HG03135 (cell line): ENCODE data around the gene NOCT.
"Not testable (repeated sequence)": the region's sequence is repeated elsewhere in the genome, so short reads cannot be mapped to it uniquely, and the experiment has no call there.

ENCODE experiments used
- ATAC-seq: cut with Tn5 transposase; IDR thresholded peaks from one replicate; pipeline ENCODE4 v1.9.1; 2021; ENCODE audit warnings: mild to moderate bottlenecking, moderate library complexity; ENCODE audit not compliant: unreplicated experiment

NOCT gene

GRCh38 chr4:139044291-139044690 lies 28.7 kb downstream of the NOCT start:
- ATAC-seq, result no peak

GRCh38 chr4:139048026-139048425 lies 32.4 kb downstream of the NOCT start:
- no peak for ATAC-seq

- ATAC-seq, result no peak
Observed at GRCh38 chr4:139050446-139050845, 34.9 kb downstream of the NOCT start.

- ATAC-seq, result no peak
Observed at GRCh38 chr4:139053909-139054308, 38.3 kb downstream of the NOCT start.

GRCh38 chr4:139054791-139055505 lies 39.4 kb downstream of the NOCT start:
- no peak for ATAC-seq

GRCh38 chr4:139059026-139059425 lies 43.4 kb downstream of the NOCT start:
- not testable (repeated sequence) for ATAC-seq

- ATAC-seq, result no peak
Observed at GRCh38 chr4:139060591-139060990, 45.0 kb downstream of the NOCT start.

GRCh38 chr4:139076016-139076744 lies 60.6 kb downstream of the NOCT start:
- no peak for ATAC-seq

GRCh38 chr4:139077567-139078355 lies 62.2 kb downstream of the NOCT start:
- no peak for ATAC-seq

- no peak for ATAC-seq
Observed at GRCh38 chr4:139078926-139079325, 63.3 kb downstream of the NOCT start.

GRCh38 chr4:139082750-139083606 lies 67.4 kb downstream of the NOCT start:
- peak; percentile 86 for ATAC-seq

- ATAC-seq, result peak; percentile 36
Observed at GRCh38 chr4:139083607-139083955, 68.0 kb downstream of the NOCT start.

- ATAC-seq, result peak; percentile 56
Observed at GRCh38 chr4:139083956-139084803, 68.6 kb downstream of the NOCT start.

- no peak for ATAC-seq
Observed at GRCh38 chr4:139084804-139085093, 69.2 kb downstream of the NOCT start.

- no peak for ATAC-seq
Observed at GRCh38 chr4:139085141-139085540, 69.6 kb downstream of the NOCT start.

- no peak for ATAC-seq
Observed at GRCh38 chr4:139092271-139092670, 76.7 kb downstream of the NOCT start.
